Hematopoietic multipotent progenitor cell treated with erythropoietin and hydrocortisone succinate and interleukin-3 and kit ligand, for 17 days (in vitro differentiated cells): ENCODE measurements around the gene TUBGCP3.
"Not testable (repeated sequence)": the region's sequence is repeated elsewhere in the genome, so short reads cannot be mapped to it uniquely, and the experiment has no call there.

Source experiments
- DNase-seq: peaks from one replicate; pipeline ENCODE4 v3.0.0-alpha.2; 2015; ENCODE audit warnings: low spot score

TUBGCP3 gene

DNA sequence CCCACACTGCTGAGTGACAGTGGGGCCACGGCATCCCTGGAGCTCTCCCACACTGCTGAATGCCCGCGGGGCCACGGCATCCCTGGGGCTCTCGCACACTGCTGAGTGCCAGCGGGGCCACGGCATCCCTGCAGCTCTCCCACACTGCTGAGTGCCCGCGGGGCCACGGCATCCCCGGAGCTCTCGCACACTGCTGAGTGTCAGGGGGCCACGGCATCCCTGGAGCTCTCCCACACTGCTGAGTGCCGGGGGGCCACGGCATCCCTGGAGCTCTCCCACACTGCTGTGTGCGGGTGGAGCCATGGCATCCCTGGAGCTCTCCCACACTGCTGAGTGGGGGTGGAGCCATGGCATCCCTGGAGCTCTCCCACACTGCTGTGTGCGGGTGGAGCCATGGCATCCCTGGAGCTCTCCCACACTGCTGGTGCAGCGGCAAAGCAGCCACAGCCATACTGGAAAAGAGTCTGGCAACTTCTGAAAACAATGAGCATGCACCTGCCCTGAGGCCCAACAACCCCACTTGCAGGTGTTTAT, 8.6 kb downstream of the TUBGCP3 start:
- no peak for DNase-seq

DNA sequence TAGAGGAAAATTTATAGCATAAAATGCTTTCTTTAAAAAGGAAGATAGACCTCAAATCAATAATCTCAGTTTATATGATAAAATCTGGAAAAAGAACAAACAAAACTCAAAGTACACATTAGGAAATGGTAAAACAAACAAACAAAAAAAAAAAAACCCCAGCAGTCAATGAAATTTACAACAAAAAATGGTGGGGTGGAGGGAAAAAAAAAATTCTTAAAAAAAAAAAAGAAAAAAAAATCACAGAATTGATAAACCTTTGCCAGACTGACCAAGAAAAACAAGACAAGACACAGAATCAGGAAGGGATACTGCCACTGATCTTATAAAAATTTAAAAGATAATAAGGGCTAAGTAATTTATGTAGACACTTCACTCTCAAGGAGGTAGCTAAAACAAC, 11.2 kb downstream of the TUBGCP3 start:
- no peak for DNase-seq

DNA sequence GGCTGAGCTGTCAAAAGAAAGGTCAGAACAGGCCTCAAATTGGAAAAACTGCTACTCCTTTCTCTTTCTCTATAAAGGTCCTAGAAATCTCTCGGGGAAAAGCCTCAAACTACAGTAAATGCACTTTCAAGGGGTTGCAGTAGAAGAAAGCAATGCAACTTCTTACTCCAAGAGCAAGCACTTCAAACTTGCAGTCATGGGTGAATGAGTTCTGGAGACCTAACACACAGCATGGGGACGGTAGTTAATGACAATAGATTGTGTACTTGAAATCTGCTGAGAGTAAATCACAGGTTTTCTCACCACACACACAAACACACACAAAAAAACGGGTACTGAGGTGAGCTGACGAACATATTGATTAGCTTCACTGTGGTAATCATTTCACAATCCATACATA, 11.8 kb downstream of the TUBGCP3 start:
- DNase-seq, result no peak

DNA sequence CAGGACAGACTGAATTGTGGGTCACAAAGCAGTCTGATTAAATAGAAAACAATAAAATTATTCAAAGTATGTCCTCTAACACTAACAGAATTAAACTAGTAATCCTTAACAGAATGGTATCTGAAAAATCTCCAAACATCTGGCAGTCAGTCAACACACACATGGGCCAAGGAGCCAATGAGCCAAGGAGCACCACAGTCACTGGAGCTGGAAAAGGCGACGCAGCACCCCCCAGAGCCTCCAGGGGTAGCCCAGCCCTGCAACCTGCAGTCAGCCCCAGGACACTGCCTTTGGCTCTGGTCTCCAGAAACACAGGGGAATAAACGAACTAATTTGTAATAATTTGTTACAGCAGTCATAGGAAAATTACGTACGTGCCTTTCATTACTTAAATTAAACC, 12.3 kb downstream of the TUBGCP3 start:
- DNase-seq, result no peak

DNA sequence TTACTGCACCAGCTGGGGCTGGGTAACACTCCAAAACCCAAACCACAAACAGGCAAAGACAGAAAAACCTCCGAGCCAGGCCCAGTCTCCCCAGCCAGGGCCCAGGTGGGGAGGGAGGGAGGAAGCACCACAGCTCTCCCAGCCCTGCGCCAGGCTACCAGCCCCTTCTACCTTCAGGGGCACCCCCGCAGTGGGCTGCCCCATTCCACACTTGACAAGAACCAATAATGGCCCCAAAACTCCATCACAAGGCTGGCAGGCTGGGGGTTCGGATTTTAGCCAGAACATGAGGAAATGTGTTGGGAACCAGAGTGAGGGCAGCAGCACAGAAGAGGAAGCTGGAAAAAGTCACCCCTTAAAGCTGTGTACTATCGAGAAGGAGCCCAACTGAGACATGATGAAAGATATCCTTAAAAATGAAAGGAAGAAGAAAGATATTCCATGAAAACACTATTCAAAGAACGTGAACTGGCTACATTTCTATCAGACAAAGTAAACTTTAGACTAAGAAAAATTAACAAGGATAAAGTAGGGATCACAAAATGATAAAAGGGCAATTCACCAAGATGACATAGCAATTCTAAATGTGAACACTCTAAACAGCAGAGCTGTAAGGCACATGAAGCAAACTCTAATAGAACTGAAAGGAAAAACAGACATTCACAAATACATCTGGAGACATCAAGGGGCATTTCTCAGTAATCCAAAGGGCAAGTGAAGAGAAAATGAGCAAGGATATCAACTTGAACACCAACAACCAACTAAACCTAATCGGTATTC, 12.9 kb downstream of the TUBGCP3 start:
- no peak for DNase-seq

DNA sequence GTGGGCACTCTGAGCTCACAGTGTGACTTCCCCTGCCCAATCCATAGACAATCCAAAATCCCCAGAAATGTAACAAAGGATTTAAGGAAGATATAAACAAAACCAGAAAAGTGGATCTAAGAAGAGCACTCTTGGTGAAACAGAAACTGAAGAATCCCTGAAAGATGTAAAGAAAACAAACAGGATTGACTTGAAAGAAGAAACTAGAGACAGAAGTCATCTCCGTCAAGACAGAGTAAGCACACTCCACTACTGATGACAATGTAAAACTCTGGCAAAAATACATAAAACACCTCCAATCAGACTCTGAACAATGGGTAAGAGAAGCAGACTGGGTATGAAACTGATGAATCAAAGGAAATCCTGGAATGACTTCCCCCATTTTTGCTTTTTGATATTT, 13.5 kb downstream of the TUBGCP3 start:
- no peak for DNase-seq

DNA sequence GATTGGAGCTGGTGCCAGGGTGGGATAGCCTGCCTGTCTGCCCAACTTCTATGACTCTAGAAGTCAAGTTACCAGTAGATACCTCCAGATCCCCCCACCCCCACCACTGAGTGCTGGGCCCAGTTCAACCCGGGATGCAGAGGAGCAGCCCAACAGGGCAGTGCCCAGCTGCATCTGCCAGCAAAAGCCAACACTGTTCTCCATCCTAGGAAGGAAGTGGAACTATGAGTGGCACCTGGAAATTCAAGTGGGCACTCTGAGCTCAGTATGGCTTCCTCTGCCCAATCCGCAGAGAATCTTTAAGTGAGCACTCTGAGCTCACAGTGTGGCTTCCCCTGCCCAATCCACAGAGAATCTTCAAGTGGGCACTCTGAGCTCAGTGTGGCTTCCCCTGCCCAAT, 14.2 kb downstream of the TUBGCP3 start:
- no peak for DNase-seq

DNA sequence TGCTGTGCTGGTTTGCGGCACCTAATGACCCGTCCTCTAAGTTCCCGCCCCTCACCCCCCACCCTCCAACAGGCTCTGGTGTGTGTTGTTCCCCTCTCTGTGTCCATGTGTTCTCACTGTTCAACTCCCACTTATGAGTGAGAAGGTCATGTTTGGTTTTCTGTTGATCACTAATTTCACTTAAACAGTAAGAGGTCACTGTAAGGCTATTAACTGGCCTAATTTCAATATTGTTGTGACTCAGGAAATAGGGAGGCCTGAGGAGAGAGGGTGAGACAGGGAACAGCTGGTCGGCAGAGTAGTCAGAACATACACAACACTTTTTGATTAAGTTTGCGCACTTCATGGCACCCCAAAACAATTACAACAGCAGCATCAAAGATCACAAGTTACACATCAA, 15.6 kb downstream of the TUBGCP3 start:
- DNase-seq, result no peak

DNA sequence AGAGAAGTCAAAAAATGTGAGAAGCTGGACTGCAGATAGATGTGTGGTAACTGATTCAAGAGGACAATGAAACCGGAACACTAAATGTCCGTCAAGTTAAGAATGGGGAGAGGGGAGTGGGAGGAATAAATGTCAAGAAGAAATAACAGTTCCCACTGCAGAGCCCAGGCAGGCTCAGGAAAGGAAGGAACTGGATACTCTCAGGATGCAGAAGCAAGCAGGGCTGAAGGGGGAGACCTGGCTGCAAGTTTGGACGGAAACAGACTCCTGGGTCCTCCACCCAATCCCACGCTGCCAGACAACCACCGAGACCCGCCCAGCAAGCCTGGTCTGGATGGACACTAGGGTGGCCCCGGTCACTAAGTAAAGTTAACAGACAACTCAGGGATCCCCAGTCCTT, 18.1 kb downstream of the TUBGCP3 start:
- DNase-seq, result no peak

DNA sequence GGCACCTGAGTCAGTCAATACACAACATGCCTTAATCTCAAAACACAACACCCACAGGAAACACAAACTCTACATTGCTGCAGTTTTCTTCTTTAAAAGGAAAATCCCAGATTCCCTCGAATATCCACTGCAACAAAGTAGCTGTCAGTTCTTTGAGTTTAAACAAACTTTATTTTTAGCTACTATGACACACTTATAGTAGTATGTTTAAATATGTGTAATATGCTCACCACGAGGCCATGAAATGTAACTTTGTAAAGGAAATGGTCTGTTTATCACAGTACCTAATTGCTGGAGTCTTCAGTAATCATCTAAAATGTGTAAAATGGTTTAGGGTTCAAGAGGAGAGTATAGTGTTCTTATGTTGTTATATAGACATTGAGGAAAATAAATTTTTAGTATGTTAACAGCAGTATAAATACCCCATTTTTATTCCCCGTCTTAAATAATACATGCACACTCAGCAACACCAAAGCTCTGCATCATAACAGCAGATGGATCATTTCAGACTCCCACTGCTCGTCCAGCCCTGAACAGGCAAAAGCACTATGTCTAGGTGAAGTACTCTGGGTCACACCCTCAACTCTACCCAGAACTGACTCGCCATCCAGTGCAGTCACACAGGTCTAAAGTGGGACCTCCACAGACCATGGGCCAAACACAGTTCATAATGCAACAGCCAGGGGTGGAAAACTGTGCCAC, 20.6 kb downstream of the TUBGCP3 start:
- DNase-seq, result no peak

DNA sequence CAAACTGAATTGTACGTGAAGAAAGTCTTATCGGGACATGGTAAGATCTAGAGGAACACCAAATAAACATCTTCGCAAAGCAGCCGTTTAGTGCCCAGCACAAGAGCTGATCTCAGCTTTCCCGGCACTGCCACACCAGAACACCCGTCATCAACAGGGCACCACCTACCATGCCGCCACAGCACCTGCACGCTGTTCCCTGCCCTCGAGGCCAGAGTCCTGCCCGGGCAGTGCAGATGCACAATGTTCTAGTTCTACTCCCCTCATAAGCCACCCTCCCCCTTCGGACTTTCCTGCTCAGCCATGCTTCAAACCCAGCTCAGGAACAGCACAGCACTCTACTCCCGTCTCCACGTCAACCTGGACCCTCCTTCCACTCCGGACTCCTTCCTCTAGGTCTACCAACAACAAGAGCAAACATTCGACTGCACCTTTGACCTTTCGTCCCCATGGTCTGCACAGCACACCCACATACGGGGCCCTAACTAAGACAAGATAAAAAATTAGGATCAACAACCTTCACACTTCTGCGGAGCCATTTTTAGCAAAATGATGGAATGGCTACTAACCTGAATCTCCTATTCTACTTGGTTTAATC, 25.1 kb downstream of the TUBGCP3 start:
- no peak for DNase-seq

DNA sequence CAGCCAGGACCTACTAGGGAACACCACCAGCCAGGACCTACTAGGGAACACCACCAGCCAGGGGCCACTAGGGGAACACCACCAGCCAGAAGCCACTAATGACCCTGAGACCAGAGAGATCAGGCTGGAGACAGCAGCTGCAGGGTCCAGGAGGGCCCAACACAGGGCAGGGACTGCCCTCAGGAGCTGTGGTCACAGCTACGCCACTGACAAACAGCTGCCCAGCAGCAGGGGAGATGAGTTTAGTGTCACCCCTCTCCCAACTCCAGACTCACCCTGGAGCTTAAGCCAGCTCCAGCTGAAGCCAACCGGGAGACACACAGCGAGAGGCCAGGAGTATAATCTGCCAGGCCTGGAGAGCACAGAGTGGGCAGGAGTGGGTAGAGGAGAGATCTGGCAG, 25.7 kb downstream of the TUBGCP3 start:
- DNase-seq, result no peak

DNA sequence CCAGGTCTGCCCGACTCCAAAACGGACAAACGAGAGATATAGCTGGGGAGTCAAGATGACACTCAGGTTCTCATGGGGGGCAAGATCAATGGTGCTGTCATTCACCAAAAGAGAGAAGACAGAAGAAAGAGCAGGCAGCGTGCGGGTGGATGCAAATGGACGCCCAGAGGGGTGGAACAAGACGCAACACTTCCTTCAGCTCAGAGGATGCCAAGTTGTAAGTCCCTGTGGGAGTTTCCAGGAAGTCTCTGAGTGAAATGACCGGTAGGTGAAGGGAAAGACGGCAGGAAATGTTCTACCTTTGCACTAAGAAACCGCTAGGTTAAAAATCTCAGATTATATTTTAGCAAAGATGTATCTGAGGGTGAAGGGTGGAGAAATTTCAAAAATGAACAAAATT, 26.5 kb downstream of the TUBGCP3 start:
- no peak for DNase-seq

DNA sequence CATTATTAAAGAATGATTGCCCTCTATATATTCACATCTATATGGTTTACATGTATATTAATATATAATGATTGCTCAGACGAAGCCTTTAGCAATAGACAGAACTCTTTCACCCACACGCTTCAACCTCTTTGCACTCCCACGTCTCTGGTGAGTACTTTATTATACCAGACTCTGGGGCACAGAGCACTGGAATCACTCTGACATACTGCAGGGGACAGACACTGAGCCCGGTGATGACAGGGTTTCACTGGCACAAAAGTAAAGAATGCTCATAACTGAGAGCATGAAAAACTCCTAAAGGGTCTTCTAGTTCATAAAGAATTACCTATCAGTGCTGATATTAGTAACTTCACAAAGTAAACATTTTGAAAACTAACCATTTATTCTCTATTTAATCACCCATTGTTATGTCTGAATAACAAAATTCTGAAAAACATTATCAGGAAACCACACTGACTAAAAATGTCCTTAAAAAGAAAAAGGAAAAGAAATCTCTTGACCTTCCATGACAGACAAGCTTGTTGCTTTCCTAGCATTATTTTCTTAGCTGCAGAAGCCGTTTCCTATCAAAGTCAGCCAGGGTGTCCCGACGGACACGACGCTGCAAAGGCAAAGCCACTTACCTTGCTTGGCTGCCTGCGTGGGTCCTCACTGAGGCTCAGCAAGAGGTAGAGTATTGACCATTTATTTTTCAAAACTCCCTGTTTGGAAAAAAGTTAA, 29.1 kb downstream of the TUBGCP3 start:
- no peak for DNase-seq

DNA sequence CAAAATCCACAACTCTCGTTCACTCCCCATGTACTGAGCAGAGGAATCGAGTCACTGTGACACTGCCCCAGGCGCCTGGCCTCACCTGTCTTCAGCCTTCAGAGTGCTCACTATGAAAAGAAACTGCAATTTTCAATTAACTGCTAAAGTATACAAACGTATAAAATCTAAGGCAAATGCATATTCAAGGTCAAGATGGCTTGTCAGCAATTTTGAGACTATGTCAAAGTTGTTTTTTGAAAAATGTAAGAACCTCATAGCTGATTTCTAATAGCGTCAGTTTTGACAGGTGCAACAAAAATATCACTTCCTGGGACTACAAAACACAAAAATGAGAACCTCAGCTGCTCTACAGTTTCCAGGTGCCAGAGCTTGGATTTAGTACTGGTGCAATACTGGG, 31.4 kb downstream of the TUBGCP3 start:
- DNase-seq, result no peak

DNA sequence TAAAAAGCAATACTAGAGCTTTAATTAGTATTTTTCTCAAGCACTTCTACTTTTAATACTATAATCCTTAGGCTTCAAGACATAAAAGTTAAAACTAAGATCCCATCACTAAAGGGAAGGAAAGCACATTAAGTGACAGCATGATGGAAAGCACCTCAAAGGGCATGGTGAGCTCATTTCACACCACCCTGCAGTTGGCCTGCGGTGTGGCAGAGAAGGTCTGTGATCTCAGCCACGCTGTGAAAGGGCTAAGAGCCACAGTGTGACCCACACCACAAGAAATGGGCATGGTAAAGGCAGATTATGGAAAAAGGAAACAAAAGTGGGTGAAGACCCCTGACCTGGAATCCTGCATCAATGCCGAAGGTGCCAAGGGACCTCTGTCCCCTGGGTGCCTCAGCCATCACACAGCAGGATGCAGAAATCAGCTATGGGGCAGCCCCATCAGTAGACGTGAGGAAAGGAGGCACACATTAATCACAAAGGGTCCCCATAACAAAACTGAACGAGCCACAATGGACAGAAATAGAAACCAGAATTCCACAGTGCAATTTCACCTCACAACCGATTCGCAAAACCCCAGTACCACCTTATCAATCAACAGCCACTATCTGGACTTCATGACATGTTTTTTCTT, 33.6 kb downstream of the TUBGCP3 start:
- DNase-seq, result no peak

DNA sequence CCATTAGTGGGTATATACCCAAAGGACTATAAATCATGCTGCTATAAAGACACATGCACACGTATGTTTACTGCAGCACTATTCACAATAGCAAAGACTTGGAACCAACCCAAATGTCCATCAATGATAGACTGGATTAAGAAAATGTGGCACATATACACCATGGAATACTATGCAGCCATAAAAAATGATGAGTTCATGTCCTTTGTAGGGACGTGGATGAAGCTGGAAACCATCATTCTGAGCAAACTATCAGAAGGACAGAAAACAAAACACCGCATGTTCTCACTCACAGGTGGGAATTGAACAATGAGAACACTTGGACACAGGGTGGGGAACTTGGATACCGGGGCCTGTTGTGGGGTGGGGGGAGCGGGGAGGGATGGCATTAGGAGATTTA, 39.0 kb downstream of the TUBGCP3 start:
- DNase-seq, result not testable (repeated sequence)

DNA sequence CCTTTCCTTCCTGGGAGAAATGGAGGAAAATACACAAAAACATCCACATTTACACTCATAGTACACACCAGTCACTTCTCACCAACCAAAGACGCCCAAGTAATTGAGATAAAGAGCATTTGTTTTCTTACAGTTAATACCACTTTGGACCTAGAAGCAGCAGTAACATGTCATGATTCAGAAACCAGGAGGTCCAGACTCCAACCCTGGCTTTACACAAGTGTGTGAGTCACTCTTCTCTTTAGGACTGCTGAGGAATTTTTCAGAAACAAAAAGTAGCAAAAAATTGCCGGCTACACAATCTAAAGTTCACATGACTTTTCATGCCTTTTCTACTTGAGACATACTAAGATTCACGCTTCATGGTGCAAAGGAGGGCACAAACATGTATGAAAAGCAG, 42.1 kb downstream of the TUBGCP3 start:
- no peak for DNase-seq

DNA sequence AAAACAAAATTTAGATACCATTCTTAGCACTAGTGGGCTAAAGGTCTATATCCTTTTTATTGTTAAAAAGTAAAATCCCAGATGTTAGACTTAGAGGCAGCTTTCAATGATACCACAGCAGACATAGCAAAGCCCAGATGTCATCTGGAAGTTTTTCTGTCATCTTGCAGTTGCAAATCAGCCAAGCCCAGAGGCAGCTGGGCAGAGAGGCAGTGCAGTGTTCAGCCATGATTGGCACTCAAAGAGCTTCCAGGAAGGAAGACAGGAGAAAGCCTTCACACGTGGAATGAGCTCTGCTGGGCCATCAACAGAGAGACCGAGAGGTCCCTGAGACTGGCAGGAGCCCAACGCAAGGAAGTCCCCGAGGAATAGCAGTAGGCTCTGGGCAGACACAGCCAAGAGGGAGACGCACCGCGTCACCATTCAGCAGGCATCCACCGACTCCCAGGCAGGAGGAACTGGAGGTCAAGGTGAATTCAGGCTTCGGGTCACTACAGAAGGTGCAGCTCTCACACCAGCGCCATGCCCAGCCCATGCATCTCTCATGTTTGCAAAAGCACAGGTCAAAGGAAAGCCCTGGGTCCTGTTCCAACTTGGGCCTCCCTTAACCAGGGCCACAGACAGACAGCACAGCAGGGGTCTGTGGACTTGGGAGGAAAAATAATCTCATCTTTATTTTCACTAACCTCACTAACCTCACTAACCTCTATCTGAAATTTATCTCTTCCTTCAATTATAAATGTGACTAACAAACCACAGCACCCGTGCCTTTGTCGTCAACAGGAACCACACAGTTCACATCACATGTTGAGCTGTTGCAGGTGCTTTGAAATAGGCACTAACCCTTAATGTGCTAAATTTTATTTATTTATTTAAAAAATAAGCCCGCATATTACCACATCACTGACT, 54.9 kb downstream of the TUBGCP3 start:
- no peak for DNase-seq

DNA sequence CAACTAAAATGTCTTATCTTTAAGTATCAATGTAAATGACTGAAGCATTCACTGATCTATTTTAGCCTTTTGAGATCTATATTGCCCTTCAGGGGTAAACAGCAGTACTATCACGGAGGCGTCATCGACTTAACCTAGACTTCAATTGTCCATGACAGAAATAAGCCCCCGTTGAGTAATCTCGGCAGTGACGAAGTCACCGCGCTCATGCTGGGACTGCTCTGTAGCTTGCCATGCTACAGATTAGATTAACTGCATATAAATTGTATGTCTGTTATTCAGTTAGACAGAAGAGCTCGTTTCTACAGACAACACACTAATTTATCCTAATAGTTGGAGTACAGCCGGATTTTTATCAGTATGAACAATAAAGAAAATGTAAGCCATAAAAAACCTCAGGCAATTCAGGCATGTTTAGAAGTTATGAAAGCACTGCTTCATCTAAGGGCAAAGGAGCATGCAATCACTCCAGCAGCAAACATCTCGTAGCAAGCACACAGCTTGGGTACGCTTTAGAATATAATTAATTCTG, 56.6 kb downstream of the TUBGCP3 start:
- DNase-seq, result no peak

DNA sequence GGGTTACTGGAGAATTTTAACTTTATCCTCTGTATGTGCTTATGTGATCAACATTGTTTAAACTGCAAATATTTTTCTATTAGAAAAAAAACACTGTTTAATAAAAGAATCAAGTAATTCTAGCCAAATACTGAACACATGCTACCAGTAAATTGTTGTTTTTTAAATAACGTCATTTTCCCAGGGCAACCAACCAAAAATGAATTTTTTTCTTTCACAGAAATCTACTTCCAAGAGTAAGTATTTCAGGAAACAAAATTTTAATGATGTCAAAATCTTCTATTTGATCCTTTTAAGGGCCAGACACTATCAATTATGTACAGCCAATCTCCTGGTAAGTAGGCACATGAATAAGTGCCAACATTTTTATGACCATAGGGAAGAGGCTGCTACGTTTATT, 57.1 kb downstream of the TUBGCP3 start:
- no peak for DNase-seq
